HEK293 (cell line): Measurements from ENCODE around the gene C9orf43.
"Not testable (repeated sequence)": the region's sequence is repeated elsewhere in the genome, so short reads cannot be mapped to it uniquely, and the experiment has no call there.

ENCODE experiments used
- TF ChIP-seq, protein P1 (sequence below): fragments of 450-650 bp; formaldehyde crosslinking; IDR thresholded peaks from 2 replicates; pipeline ENCODE4 v1.5.1; 2016; ENCODE audit warnings: missing biosample characterization, missing genetic modification characterization
- TF ChIP-seq, protein P2 (sequence below): fragments of 450-650 bp; formaldehyde crosslinking; IDR thresholded peaks from 2 replicates; pipeline ENCODE4 v1.5.1; 2016; ENCODE audit warnings: missing biosample characterization, missing genetic modification characterization

DNA sequence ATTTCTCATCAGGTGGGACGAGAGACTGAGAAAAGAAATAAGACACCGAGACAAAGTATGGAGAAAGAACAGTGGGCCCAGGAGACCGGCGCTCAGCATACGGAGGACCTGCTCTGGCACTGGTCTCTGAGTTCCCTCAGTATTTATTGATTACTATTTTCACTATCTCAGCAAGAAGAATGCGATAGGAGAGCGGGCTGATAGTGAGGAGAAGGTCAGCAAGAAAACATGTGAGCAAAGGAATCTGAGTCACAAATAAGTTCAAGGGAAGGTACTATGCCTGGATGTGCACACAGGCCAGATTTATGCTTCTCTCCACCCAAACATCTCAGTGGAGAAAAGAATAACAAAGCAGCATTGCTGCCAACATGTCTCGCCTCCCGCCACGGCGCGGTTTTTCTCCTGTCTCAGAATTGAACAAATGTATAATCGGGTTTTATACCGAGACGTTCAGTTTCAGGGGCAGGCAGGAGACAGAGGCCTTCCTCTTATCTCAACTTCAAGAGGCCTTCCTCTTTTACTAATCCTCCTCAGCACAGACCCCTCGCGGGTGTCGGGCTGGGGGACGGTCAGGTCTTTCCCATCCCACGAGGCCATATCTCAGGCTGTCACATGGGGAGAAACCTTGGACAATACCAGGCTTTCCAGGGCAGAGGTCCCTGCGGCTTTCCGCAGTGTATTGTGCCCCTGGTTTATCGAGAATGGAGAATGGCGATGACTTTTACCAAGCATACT is 31.3 kb upstream of the C9orf43 start:
- TF ChIP-seq, protein P1, sequence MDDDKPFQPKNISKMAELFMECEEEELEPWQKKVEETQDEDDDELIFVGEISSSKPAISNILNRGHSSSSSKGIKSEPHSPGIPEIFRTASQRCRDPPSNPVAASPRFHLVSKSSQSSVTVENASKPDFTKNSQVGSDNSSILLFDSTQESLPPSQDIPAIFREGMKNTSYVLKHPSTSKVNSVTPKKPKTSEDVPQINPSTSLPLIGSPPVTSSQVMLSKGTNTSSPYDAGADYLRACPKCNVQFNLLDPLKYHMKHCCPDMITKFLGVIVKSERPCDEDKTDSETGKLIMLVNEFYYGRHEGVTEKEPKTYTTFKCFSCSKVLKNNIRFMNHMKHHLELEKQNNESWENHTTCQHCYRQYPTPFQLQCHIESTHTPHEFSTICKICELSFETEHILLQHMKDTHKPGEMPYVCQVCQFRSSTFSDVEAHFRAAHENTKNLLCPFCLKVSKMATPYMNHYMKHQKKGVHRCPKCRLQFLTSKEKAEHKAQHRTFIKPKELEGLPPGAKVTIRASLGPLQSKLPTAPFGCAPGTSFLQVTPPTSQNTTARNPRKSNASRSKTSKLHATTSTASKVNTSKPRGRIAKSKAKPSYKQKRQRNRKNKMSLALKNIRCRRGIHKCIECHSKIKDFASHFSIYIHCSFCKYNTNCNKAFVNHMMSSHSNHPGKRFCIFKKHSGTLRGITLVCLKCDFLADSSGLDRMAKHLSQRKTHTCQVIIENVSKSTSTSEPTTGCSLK = not testable (repeated sequence)
- TF ChIP-seq, protein P2, sequence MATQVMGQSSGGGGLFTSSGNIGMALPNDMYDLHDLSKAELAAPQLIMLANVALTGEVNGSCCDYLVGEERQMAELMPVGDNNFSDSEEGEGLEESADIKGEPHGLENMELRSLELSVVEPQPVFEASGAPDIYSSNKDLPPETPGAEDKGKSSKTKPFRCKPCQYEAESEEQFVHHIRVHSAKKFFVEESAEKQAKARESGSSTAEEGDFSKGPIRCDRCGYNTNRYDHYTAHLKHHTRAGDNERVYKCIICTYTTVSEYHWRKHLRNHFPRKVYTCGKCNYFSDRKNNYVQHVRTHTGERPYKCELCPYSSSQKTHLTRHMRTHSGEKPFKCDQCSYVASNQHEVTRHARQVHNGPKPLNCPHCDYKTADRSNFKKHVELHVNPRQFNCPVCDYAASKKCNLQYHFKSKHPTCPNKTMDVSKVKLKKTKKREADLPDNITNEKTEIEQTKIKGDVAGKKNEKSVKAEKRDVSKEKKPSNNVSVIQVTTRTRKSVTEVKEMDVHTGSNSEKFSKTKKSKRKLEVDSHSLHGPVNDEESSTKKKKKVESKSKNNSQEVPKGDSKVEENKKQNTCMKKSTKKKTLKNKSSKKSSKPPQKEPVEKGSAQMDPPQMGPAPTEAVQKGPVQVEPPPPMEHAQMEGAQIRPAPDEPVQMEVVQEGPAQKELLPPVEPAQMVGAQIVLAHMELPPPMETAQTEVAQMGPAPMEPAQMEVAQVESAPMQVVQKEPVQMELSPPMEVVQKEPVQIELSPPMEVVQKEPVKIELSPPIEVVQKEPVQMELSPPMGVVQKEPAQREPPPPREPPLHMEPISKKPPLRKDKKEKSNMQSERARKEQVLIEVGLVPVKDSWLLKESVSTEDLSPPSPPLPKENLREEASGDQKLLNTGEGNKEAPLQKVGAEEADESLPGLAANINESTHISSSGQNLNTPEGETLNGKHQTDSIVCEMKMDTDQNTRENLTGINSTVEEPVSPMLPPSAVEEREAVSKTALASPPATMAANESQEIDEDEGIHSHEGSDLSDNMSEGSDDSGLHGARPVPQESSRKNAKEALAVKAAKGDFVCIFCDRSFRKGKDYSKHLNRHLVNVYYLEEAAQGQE (tag by site-specific recombination) = not testable (repeated sequence)
